Lung (tissue), 12 donors: ENCODE measurements around the gene KCNV2. TPM values are rescaled to one million over a fixed set of nuclear protein-coding genes. Genes with fewer than 3 reads are reported as not detected.
A peak's percentile ranks its signal among the peaks of the same experiment; 100 is the strongest.

Experiments used
- ATAC-seq: fragments of 200-7000 bp; cut with Tn5 transposase; one replicate; pipeline ENCODE4 v1.9.1; 2020; ENCODE audit warnings: moderate number of reproducible peaks; ENCODE audit not compliant: insufficient read depth, low FRiP score
- DNase-seq, 3 donors: peaks; one replicate each; pipeline ENCODE4 v3.0.0-alpha.2; 2013 to 2017
- H3K27ac ChIP-seq, 2 donors: one replicate each; pipeline ENCODE4 v1.5.1; 2013; ENCODE audit warnings: mild to moderate bottlenecking in 2 of 2, moderate library complexity in 2 of 2, control low read depth in 1 of 2, inconsistent platforms in 1 of 2, low read depth in 1 of 2, low read length in 1 of 2
- H3K27me3 ChIP-seq, 3 donors: one replicate each; pipeline ENCODE4 v1.5.1; 2013; ENCODE audit warnings: low read length in 2 of 3; ENCODE audit not compliant: control insufficient read depth in 3 of 3, insufficient read depth in 3 of 3
- H3K36me3 ChIP-seq, 4 donors: one replicate each; pipeline ENCODE4 v1.5.1; 2013; ENCODE audit warnings: low read length in 4 of 4, mild to moderate bottlenecking in 1 of 4, moderate library complexity in 1 of 4; ENCODE audit not compliant: control insufficient read depth in 4 of 4, insufficient read depth in 4 of 4
- H3K4me1 ChIP-seq, 5 donors: one replicate each; pipeline ENCODE4 v1.5.1; 2013; ENCODE audit warnings: low read length in 5 of 5, mild to moderate bottlenecking in 2 of 5, moderate library complexity in 1 of 5; ENCODE audit not compliant: control insufficient read depth in 5 of 5, insufficient read depth in 5 of 5
- H3K4me3 ChIP-seq: one replicate; pipeline ENCODE4 v1.5.1; 2013; ENCODE audit warnings: mild to moderate bottlenecking, control low read depth, moderate library complexity
- H3K9ac ChIP-seq, 2 donors: one replicate each; pipeline ENCODE4 v1.5.1; 2013; ENCODE audit warnings: low read length in 2 of 2, control low read depth in 1 of 2; ENCODE audit not compliant: insufficient read depth in 1 of 2
- H3K9me3 ChIP-seq, 4 donors: one replicate each; pipeline ENCODE4 v1.5.1; 2013; ENCODE audit warnings: low read length in 3 of 4, mild to moderate bottlenecking in 1 of 4, moderate library complexity in 1 of 4; ENCODE audit not compliant: control insufficient read depth in 4 of 4, insufficient read depth in 3 of 4
- WGBS, 2 donors: extraction: QIAGEN DNeasy Blood & Tissue Kit; methylation state at CpG; one replicate each; pipeline ENCODE4 v1.1.7; 2013; 5-methylcytosine and 5-hydroxymethylcytosine counted together
- polyA plus RNA-seq, 2 donors: library from polyadenylated mRNA; stranded (reverse); fragments of 200-250 nt; gene quantifications; one replicate each; pipeline ENCODE4 v1.2.1, GENCODE V29; 2013
- total RNA-seq, 2 donors: library from RNA; depleted of rRNA in 1 of 2; stranded (reverse); fragments of >200 nt in 1 of 2; gene quantifications; one replicate each; pipeline ENCODE4 v1.2.1, GENCODE V29; 2014 to 2021
- TF ChIP-seq, protein P1 (sequence below): IDR thresholded peaks from 2 replicates; pipeline ENCODE4 v1.5.1; 2012; ENCODE audit warnings: mild to moderate bottlenecking; ENCODE audit errors: control extremely low read depth, extremely low read depth
- donor health status: control.
- donor health status: control.
- donor health status: Bipolar disorder and iron deficiency.
- donor health status: healthy.
- donor health status: DM: yes; HTN: yes; CAD: no.

Gene KCNV2
- total and polyA plus RNA-seq, 4 donors: not detected

DNA sequence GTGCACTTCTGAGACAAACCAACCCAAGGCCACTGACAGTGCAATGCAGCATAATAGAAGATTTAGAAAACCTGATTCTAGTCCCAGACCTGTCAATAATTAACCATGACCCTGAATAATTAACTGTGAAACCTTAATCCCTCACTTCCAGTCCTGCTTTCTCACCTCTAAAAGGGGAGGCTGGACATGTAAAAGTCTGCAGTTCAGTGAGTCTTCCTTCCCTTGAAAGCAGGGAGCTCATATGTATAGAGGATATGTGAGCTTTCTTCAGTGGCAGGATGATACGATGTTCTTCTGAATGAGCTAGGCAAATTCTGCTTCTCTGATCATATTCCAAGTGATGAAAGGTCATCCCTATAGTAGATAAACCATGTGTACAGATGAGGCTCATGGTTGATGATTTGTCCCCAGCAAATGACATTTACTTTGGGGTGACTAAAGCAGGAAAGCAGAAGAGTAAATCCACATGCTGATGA, 2.9 kb downstream of the KCNV2 start:
- WGBS, 2 donors: 79 to 91% methylated on average over 1 of the region's 1 CpG
- no peak overlapping the region for H3K4me3 ChIP-seq
- no peak for DNase-seq
- peaks cover 0 to 5% (median 0%) of the 10 kb centered on the region in 4 donors for H3K9me3 ChIP-seq
- H3K4me1 ChIP-seq: peaks cover 0 to 5% (median 0%) of the 10 kb centered on the region in 5 donors
- no peak for ATAC-seq
- no peak overlapping the region for H3K27ac ChIP-seq
- no peak overlapping the region for H3K9ac ChIP-seq
- TF ChIP-seq, protein P1, sequence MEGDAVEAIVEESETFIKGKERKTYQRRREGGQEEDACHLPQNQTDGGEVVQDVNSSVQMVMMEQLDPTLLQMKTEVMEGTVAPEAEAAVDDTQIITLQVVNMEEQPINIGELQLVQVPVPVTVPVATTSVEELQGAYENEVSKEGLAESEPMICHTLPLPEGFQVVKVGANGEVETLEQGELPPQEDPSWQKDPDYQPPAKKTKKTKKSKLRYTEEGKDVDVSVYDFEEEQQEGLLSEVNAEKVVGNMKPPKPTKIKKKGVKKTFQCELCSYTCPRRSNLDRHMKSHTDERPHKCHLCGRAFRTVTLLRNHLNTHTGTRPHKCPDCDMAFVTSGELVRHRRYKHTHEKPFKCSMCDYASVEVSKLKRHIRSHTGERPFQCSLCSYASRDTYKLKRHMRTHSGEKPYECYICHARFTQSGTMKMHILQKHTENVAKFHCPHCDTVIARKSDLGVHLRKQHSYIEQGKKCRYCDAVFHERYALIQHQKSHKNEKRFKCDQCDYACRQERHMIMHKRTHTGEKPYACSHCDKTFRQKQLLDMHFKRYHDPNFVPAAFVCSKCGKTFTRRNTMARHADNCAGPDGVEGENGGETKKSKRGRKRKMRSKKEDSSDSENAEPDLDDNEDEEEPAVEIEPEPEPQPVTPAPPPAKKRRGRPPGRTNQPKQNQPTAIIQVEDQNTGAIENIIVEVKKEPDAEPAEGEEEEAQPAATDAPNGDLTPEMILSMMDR: no peak
- no peaks in the 10 kb centered on the region for H3K27me3 ChIP-seq
- no peaks in the 10 kb centered on the region for H3K36me3 ChIP-seq

- 44 to 75% methylated on average over 2 of the region's 2 CpGs for WGBS, 2 donors
- Histone ChIP-seq H3K4me1 (peaks cover 0 to 21% (median 3%) of the 10 kb centered on the region in 5 donors), H3K9me3 (peaks cover 0 to 5% (median 0%) of the 10 kb centered on the region in 4 donors), H3K9ac (no peak overlapping the region), H3K36me3 (no peaks in the 10 kb centered on the region), H3K27me3 (no peaks in the 10 kb centered on the region), H3K4me3 (no peak overlapping the region), H3K27ac (no peak overlapping the region)
- ATAC-seq (no peak), DNase-seq (peak in 1 of 3 donors; percentile 12)
- TF ChIP-seq, protein P1: no peak
Measured at GRCh38 chr9:2722715-2723114, 5.4 kb downstream of the KCNV2 start.

- H3K9me3 ChIP-seq: peaks cover 0 to 1% (median 0%) of the 10 kb centered on the region in 4 donors
- H3K36me3 ChIP-seq: no peaks in the 10 kb centered on the region
- TF ChIP-seq, protein P1: no peak
- H3K27me3 ChIP-seq: no peaks in the 10 kb centered on the region
- no peak for ATAC-seq
- no peak overlapping the region for H3K27ac ChIP-seq
- no peak overlapping the region for H3K9ac ChIP-seq
- peaks cover 0 to 28% (median 4%) of the 10 kb centered on the region in 5 donors for H3K4me1 ChIP-seq
- H3K4me3 ChIP-seq: no peak overlapping the region
- WGBS, 2 donors: 88% methylated on average over 4 of the region's 4 CpGs
- peak in 1 of 3 donors; percentile 5 for DNase-seq
Measured at GRCh38 chr9:2723376-2724065, 6.2 kb downstream of the KCNV2 start.
